Stimulated activated naive B cell treated with anti-CD40 and anti-IgM and Interleukin-4, amounts not matched to agents 10 μg/mL and 1 μg/mL and 100 μg/mL, for 72 hours (primary cell): Measurements from ENCODE around the gene RASGRP2.
"Not testable (repeated sequence)": the region's sequence is repeated elsewhere in the genome, so short reads cannot be mapped to it uniquely, and the experiment has no call there.

Source experiments
- ATAC-seq, 2 donors: fragments of 150-1000 bp; cut with Tn5 transposase; replicated peaks; 2 replicates each; pipeline ENCODE4 v1.10.0; 2021; ENCODE audit warnings: moderate library complexity in 1 of 2
- DNase-seq: peaks from one replicate; pipeline ENCODE4 v3.0.0; 2021
- H3K27ac Mint-ChIP-seq: one replicate; pipeline ENCODE4 v1.8.0; 2022; ENCODE audit warnings: mild to moderate bottlenecking, mixed read lengths
- H3K27me3 Mint-ChIP-seq, 2 donors: one replicate each; pipeline ENCODE4 v1.8.0; 2022; ENCODE audit warnings: mixed read lengths in 2 of 2
- H3K36me3 Mint-ChIP-seq, 2 donors: one replicate each; pipeline ENCODE4 v1.8.0; 2022; ENCODE audit warnings: mixed read lengths in 2 of 2, mild to moderate bottlenecking in 1 of 2
- H3K4me1 Mint-ChIP-seq, 2 donors: one replicate each; pipeline ENCODE4 v1.8.0; 2022; ENCODE audit warnings: mixed read lengths in 2 of 2, mild to moderate bottlenecking in 1 of 2
- H3K4me3 Mint-ChIP-seq, 2 donors: one replicate each; pipeline ENCODE4 v1.8.0; 2022; ENCODE audit warnings: mild to moderate bottlenecking in 2 of 2, mixed read lengths in 2 of 2, moderate library complexity in 1 of 2
- H3K9me3 Mint-ChIP-seq, 2 donors: one replicate each; pipeline ENCODE4 v1.8.0; 2022; ENCODE audit warnings: mixed read lengths in 2 of 2, mild to moderate bottlenecking in 1 of 2

Gene RASGRP2

DNA sequence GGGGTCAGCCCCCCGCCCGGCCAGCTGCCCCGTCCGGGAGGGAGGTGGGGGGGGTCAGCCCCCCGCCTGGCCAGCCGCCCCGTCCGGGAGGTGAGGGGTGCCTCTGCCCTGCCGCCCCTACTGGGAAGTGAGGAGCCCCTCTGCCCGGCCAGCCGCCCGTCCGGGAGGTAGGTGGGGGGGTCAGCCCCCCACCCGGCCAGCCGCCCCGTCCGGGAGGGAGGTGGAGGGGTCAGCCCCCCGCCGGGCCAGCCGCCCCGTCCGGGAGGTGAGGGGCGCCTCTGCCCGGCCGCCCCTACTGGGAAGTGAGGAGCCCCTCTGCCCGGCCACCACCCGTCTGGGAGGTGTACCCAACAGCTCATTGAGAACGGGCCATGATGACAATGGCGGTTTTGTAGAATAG is 42.0 kb downstream of the RASGRP2 start:
- H3K36me3 Mint-ChIP-seq, H3K4me3 Mint-ChIP-seq, ATAC-seq, H3K27ac Mint-ChIP-seq, H3K4me1 Mint-ChIP-seq, DNase-seq, H3K9me3 Mint-ChIP-seq: not testable (repeated sequence)
- peaks cover 23 to 32% of the 10 kb centered on the region in 2 donors for H3K27me3 Mint-ChIP-seq

DNA sequence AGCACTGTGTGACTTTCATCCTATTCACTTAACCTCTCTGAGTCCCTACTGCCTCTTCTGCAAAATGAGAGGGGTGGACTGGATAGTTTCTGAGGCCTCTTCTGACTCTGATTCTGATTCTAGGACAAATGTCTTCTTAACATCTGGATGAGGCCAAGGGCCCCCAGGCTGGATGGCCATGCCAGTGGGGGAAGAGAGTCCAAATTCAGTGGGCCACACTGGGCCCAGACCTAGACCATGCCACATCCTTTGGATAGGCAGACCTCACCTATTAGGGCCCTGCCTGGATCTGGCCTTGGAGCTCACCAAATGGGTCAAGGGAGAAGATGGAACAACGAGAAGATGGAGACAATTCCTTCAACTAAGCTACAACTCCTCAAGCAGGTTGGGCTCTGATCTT is 45.5 kb downstream of the RASGRP2 start:
- no peaks in the 10 kb centered on the region for H3K36me3 Mint-ChIP-seq
- no peak overlapping the region for H3K27ac Mint-ChIP-seq
- no peak for ATAC-seq
- peaks cover 10 to 16% of the 10 kb centered on the region in 2 donors for H3K4me1 Mint-ChIP-seq
- peaks cover 12 to 28% of the 10 kb centered on the region in 2 donors for H3K27me3 Mint-ChIP-seq
- H3K4me3 Mint-ChIP-seq: no peak overlapping the region
- H3K9me3 Mint-ChIP-seq: no peaks in the 10 kb centered on the region
- no peak for DNase-seq

- no peaks in the 10 kb centered on the region for H3K36me3 Mint-ChIP-seq
- H3K27me3 Mint-ChIP-seq: peaks cover 18 to 32% of the 10 kb centered on the region in 2 donors
- H3K4me3 Mint-ChIP-seq: no peak overlapping the region
- no peak for ATAC-seq
- peaks cover 14 to 22% of the 10 kb centered on the region in 2 donors for H3K4me1 Mint-ChIP-seq
- no peak for DNase-seq
- no peak overlapping the region for H3K27ac Mint-ChIP-seq
- H3K9me3 Mint-ChIP-seq: no peaks in the 10 kb centered on the region
Observed at GRCh38 chr11:64697663-64698375, 46.1 kb downstream of the RASGRP2 start.

DNA sequence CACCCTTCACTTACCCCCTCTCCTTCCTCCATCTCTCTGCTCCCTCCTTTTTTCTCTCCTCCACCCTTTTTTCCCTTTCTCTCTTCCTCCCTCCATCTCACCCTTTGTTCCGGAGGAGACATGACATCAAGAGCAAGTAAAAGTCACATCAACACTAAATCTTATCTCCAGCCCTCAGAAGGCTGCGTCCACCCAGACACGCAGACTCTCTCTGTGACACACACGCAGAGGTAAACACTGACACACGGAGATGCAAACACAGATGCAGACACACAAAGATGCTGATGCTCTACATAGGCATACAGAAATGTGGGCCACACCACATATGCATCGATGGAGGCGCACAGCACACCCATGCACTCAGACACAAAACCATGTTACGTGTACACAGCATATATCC is 47.9 kb downstream of the RASGRP2 start:
- H3K4me3 Mint-ChIP-seq: no peak overlapping the region
- H3K36me3 Mint-ChIP-seq: no peaks in the 10 kb centered on the region
- no peak overlapping the region for H3K27ac Mint-ChIP-seq
- peaks cover 19 to 29% of the 10 kb centered on the region in 2 donors for H3K4me1 Mint-ChIP-seq
- peaks cover 26 to 42% of the 10 kb centered on the region in 2 donors for H3K27me3 Mint-ChIP-seq
- H3K9me3 Mint-ChIP-seq: no peaks in the 10 kb centered on the region
- ATAC-seq: no peak
- no peak for DNase-seq

- Mint-ChIP-seq H3K4me1 (peaks cover 19 to 32% of the 10 kb centered on the region in 2 donors), H3K27me3 (peaks cover 21 to 37% of the 10 kb centered on the region in 2 donors), H3K4me3 (no peak overlapping the region), H3K9me3 (no peaks in the 10 kb centered on the region), H3K36me3 (no peaks in the 10 kb centered on the region), H3K27ac (no peak overlapping the region)
- ATAC-seq (no peak), DNase-seq (no peak)
Observed at GRCh38 chr11:64695548-64695947, 48.4 kb downstream of the RASGRP2 start.

DNA sequence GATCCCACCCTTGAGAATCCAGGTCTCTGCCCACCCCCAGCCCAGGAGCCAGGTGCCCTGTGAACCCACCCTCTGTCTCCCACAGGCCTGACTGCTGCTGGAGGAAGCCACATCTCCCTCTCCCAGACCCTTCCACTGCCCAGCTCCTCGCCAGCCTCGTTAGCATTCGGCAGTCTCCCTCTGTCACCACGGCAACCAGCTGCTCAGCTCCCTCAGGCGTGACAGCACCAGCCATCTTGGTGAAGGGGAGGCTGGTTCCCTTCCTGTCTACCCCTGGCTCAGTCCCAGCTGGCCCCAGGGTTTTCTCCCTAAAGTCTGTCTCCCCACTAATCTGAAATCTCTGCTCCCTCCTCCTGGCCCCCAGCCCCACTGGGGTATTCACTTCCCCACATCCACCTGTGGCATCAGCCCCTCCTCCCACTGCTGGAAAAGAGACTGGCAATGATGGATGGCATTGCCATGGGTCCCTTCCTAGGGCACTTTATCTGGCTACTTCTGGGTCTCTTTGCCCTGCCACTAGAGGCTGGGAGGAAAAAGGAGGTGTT is 49.0 kb downstream of the RASGRP2 start:
- Mint-ChIP-seq H3K4me3 (no peak overlapping the region), H3K9me3 (no peaks in the 10 kb centered on the region), H3K27me3 (peaks cover 19 to 34% of the 10 kb centered on the region in 2 donors), H3K27ac (peak overlapping the region; percentile 48), H3K36me3 (no peaks in the 10 kb centered on the region), H3K4me1 (peaks cover 19 to 32% of the 10 kb centered on the region in 2 donors)
- DNase-seq (no peak), ATAC-seq (peak; percentile 85 to 89)

- no peak overlapping the region for H3K4me3 Mint-ChIP-seq
- H3K36me3 Mint-ChIP-seq: no peaks in the 10 kb centered on the region
- ATAC-seq (no peak), DNase-seq (no peak)
- peaks cover 19 to 34% of the 10 kb centered on the region in 2 donors for H3K27me3 Mint-ChIP-seq
- H3K27ac Mint-ChIP-seq: peak overlapping the region; percentile 48
- no peaks in the 10 kb centered on the region for H3K9me3 Mint-ChIP-seq
- peaks cover 19 to 37% of the 10 kb centered on the region in 2 donors for H3K4me1 Mint-ChIP-seq
Observed at GRCh38 chr11:64694026-64694755, 49.8 kb downstream of the RASGRP2 start.

DNA sequence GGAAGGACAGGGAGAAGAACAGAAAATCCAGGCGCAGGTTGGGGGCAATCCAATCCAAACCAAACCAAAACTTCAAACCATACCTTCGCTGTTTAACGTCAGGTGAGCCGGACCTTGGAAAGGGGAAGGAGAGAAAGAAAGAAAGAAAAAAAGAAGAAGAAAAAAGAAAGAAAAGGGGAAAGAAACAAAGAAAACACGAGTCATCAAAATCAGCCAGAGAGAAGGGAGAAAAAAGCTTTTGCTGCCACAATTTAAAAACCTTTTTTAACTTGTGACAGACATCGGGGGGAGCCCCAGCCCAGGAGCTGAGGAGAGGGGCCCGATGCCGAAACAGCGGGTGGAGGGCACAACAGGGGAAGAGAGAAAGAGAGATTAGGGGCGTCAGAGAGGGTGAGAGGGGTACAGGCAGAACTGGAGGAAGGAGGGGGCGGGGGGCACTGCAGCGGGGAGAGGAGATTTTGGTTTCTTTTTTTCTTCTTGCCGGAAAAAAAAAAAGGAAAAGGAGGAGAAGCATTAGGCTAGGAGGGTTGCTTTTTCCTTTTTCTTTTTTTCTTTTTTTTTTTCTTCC is 51.1 kb downstream of the RASGRP2 start:
- H3K9me3 Mint-ChIP-seq: no peaks in the 10 kb centered on the region
- H3K27ac Mint-ChIP-seq: peak overlapping the region; percentile 75
- ATAC-seq: no peak
- peak overlapping the region; percentile 61 to 66 for H3K4me3 Mint-ChIP-seq
- H3K36me3 Mint-ChIP-seq: no peaks in the 10 kb centered on the region
- no peak for DNase-seq
- H3K4me1 Mint-ChIP-seq: peaks cover 27 to 51% of the 10 kb centered on the region in 2 donors
- peaks cover 19 to 34% of the 10 kb centered on the region in 2 donors for H3K27me3 Mint-ChIP-seq

DNA sequence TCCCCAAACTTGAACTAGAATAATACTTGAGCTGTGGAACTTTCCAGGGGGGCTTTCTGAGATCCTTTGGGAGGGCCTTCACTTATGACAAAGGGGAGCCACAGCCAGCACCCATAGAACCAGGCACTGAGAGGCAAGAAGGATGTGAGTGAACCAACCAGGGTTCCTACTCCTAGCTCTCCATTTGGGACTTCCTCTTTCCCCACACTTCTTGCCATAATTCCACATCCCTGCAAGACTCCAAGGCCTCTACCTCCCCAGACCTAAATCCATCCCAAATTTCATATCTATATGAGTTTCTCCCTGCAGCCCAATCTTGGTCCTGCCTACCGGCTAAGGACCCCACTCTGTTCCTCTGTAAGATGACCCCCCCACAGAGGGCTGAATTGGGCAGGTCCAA is 52.4 kb downstream of the RASGRP2 start:
- H3K4me3 Mint-ChIP-seq: no peak overlapping the region
- ATAC-seq: no peak
- no peak overlapping the region for H3K27ac Mint-ChIP-seq
- H3K4me1 Mint-ChIP-seq: peaks cover 28 to 54% of the 10 kb centered on the region in 2 donors
- H3K27me3 Mint-ChIP-seq: peaks cover 19 to 34% of the 10 kb centered on the region in 2 donors
- H3K9me3 Mint-ChIP-seq: no peaks in the 10 kb centered on the region
- no peaks in the 10 kb centered on the region for H3K36me3 Mint-ChIP-seq
- DNase-seq: no peak

DNA sequence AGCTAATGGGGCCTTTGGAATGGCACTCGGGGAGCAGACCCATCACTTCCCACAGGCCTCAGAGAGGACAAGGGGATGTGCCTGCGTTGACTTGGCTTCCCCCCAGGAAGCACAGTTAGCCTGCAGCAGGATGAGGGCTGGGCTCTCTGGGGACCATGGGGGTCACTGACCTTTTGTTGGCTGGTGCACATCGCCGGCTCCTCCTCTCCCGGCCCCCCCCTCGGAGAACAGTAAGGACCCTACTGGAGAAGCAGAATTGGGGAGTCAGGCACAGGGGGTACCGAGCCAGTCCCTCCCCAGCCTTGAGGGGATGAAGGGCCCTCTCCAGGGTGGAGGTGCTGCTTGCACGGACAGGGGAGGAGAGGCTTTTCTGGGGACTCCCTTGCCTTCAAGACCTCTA is 53.7 kb downstream of the RASGRP2 start:
- H3K9me3 Mint-ChIP-seq: no peaks in the 10 kb centered on the region
- peaks cover 19 to 34% of the 10 kb centered on the region in 2 donors for H3K27me3 Mint-ChIP-seq
- H3K4me3 Mint-ChIP-seq: no peak overlapping the region
- ATAC-seq (no peak), DNase-seq (no peak)
- peaks cover 26 to 52% of the 10 kb centered on the region in 2 donors for H3K4me1 Mint-ChIP-seq
- H3K36me3 Mint-ChIP-seq: no peaks in the 10 kb centered on the region
- H3K27ac Mint-ChIP-seq: no peak overlapping the region

DNA sequence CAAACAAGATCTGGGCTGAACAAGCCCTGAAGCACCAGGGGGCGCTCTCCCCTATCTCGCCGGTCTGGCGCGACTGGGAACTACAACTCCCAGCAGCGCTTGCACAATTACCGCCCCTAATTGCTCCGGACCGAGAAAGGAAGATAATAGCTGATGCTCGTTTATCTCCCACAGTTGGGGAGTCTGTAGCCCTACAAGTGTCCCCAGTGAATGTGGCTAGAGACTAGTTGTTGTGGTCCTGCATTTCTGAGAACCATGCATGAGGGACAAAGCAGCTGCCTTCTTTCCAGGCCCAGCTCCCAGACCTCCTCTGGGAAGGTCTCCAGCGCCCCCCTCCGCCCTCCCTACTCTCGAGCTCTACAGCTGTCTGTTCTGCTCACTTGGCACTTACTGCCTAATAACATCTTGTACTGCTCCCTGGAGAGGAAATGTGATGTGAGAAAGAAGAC is 55.4 kb downstream of the RASGRP2 start:
- H3K9me3 Mint-ChIP-seq: no peaks in the 10 kb centered on the region
- H3K4me1 Mint-ChIP-seq: peaks cover 18 to 39% of the 10 kb centered on the region in 2 donors
- ATAC-seq (peak; percentile 96 to 97), DNase-seq (peak; percentile 82)
- peak overlapping the region; percentile 66 to 72 for H3K4me3 Mint-ChIP-seq
- H3K36me3 Mint-ChIP-seq: no peaks in the 10 kb centered on the region
- peak overlapping the region; percentile 0 for H3K27ac Mint-ChIP-seq
- peaks cover 19 to 22% of the 10 kb centered on the region in 2 donors for H3K27me3 Mint-ChIP-seq

GRCh38 chr11:64687643-64688533 is 56.1 kb downstream of the RASGRP2 start:
- no peak for DNase-seq
- Mint-ChIP-seq H3K27me3 (peaks cover 14 to 15% of the 10 kb centered on the region in 2 donors), H3K9me3 (no peaks in the 10 kb centered on the region), H3K27ac (peak overlapping the region; percentile 0), H3K4me3 (peak overlapping the region; percentile 18 to 66), H3K36me3 (no peaks in the 10 kb centered on the region), H3K4me1 (peaks cover 14 to 33% of the 10 kb centered on the region in 2 donors)
- ATAC-seq: no peak

DNA sequence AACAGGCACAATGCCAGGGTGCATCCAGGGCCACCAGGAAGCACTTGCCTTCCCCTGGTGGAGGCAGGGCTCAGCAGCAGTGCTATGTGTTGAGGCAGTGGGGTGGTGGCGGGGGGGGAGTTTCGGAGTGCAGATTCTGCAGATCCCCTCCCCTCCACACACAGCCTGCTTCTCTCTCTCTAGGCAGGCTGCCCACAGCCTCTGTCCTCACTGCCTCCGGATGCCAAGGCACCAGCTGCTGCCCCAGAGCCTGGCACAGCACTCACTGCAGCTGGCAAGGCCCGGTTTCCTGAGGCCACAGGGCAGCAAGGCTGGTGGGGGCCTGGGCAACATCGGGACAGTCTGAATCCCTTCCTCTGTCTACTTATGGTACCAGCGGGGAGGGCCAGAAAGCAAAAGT is 56.7 kb downstream of the RASGRP2 start:
- peaks cover 9 to 26% of the 10 kb centered on the region in 2 donors for H3K4me1 Mint-ChIP-seq
- H3K4me3 Mint-ChIP-seq: no peak overlapping the region
- H3K36me3 Mint-ChIP-seq: no peaks in the 10 kb centered on the region
- no peak overlapping the region for H3K27ac Mint-ChIP-seq
- no peaks in the 10 kb centered on the region for H3K9me3 Mint-ChIP-seq
- no peak for DNase-seq
- ATAC-seq: no peak
- peaks cover 7 to 13% of the 10 kb centered on the region in 2 donors for H3K27me3 Mint-ChIP-seq
